HEK293 (cell line): Measurements from ENCODE around the gene CLEC16A.

Source experiments
- CTCF ChIA-PET: fragments of 350-600 bp; formaldehyde crosslinking; extraction: SDS; loops from one replicate; lab custom pipeline; 2021; ENCODE audit warnings: antibody characterized with exemption; lab: Yijun Ruan, JAX
- POLR2A ChIA-PET: fragments of 300-600 bp; formaldehyde crosslinking; extraction: SDS; loops from one replicate; lab custom pipeline; 2020; ENCODE audit warnings: antibody characterized with exemption, inconsistent platforms; lab: Yijun Ruan, JAX
- H3K27ac ChIP-seq: fragments of 200-500 bp; sonication (Bioruptor generic); 2 replicates; pipeline ENCODE4 v1.5.1; 2014; ENCODE audit warnings: low read depth, low read length, control low read depth, inconsistent platforms; ENCODE audit errors: extremely low read depth
- H3K36me3 ChIP-seq, 2 experiments: fragments of 200-500 bp in 1 of 2; sonication (Bioruptor generic) in 1 of 2; 1 replicate in 1 of 2; 2 replicates in 1 of 2; pipeline ENCODE4 v1.5.1; 2014 to 2017; ENCODE audit warnings: inconsistent platforms in 2 of 2, low read length in 2 of 2; ENCODE audit not compliant: control insufficient read depth in 2 of 2, insufficient read depth in 1 of 2
- H3K4me1 ChIP-seq: fragments of 200-500 bp; sonication (Bioruptor generic); 2 replicates; pipeline ENCODE4 v1.5.1; 2014; ENCODE audit warnings: mild to moderate bottlenecking, low read length, inconsistent platforms; ENCODE audit not compliant: control insufficient read depth, insufficient read depth
- H3K4me3 ChIP-seq: 2 replicates; pipeline ENCODE4 v1.5.1; 2011; ENCODE audit warnings: low read depth, mild to moderate bottlenecking, control low read depth, low read length, moderate library complexity
- H3K9me3 ChIP-seq: fragments of 200-500 bp; sonication (Bioruptor generic); 2 replicates; pipeline ENCODE4 v1.5.1; 2014; ENCODE audit warnings: low read depth, low read length, inconsistent platforms; ENCODE audit not compliant: control insufficient read depth, insufficient read depth
- GLI4 ChIP-seq: fragments of 450-650 bp; formaldehyde crosslinking; IDR thresholded peaks from 2 replicates; pipeline ENCODE4 v1.5.1; 2016; ENCODE audit warnings: missing biosample characterization, missing genetic modification characterization
- KLF9 ChIP-seq: fragments of 450-650 bp; formaldehyde crosslinking; IDR thresholded peaks from 2 replicates; pipeline ENCODE4 v1.5.1; 2016; ENCODE audit warnings: missing biosample characterization, missing genetic modification characterization, low read depth
- SCRT2 ChIP-seq: fragments of 450-650 bp; formaldehyde crosslinking; IDR thresholded peaks from 2 replicates; pipeline ENCODE4 v1.5.1; 2016; ENCODE audit warnings: missing biosample characterization, missing genetic modification characterization
- ZBTB20 ChIP-seq: fragments of 450-650 bp; formaldehyde crosslinking; IDR thresholded peaks from 2 replicates; pipeline ENCODE4 v1.5.1; 2016; ENCODE audit warnings: missing biosample characterization, missing genetic modification characterization
- ZIC2 ChIP-seq: fragments of 450-650 bp; formaldehyde crosslinking; IDR thresholded peaks from 2 replicates; pipeline ENCODE4 v1.5.1; 2016; ENCODE audit warnings: missing biosample characterization, missing genetic modification characterization
- ZNF214 ChIP-seq: fragments of 450-650 bp; formaldehyde crosslinking; IDR thresholded peaks from 2 replicates; pipeline ENCODE4 v1.5.1; 2017; ENCODE audit warnings: missing biosample characterization, mild to moderate bottlenecking, missing genetic modification characterization, borderline replicate concordance
- ZNF239 ChIP-seq: fragments of 450-650 bp; formaldehyde crosslinking; IDR thresholded peaks from 2 replicates; pipeline ENCODE4 v1.5.1; 2016; ENCODE audit warnings: missing biosample characterization, missing genetic modification characterization
- ZNF292 ChIP-seq: fragments of 450-650 bp; formaldehyde crosslinking; IDR thresholded peaks from 2 replicates; pipeline ENCODE4 v1.5.1; 2016; ENCODE audit warnings: low read depth, missing biosample characterization, missing genetic modification characterization, borderline replicate concordance
- ZNF335 ChIP-seq: fragments of 450-650 bp; formaldehyde crosslinking; conservative IDR thresholded peaks from 2 replicates; pipeline ENCODE4 v1.5.1; 2016; ENCODE audit warnings: missing biosample characterization, missing genetic modification characterization
- ZNF354C ChIP-seq: fragments of 450-650 bp; formaldehyde crosslinking; IDR thresholded peaks from 2 replicates; pipeline ENCODE4 v1.5.1; 2016; ENCODE audit warnings: missing biosample characterization, missing genetic modification characterization, low read depth, borderline replicate concordance
- ZNF391 ChIP-seq: fragments of 450-650 bp; formaldehyde crosslinking; IDR thresholded peaks from 2 replicates; pipeline ENCODE4 v1.5.1; 2016; ENCODE audit warnings: low read depth, missing biosample characterization, missing genetic modification characterization, borderline replicate concordance
- ZNF48 ChIP-seq: fragments of 450-650 bp; formaldehyde crosslinking; IDR thresholded peaks from 2 replicates; pipeline ENCODE4 v1.5.1; 2016; ENCODE audit warnings: missing biosample characterization, missing genetic modification characterization
- ZNF585B ChIP-seq: fragments of 450-650 bp; formaldehyde crosslinking; IDR thresholded peaks from 2 replicates; pipeline ENCODE4 v1.5.1; 2016; ENCODE audit warnings: missing biosample characterization, missing genetic modification characterization
- ZNF626 ChIP-seq: fragments of 450-650 bp; sonication (Bioruptor Pico); formaldehyde crosslinking; IDR thresholded peaks from 2 replicates; pipeline ENCODE4 v1.5.1; 2018; ENCODE audit warnings: missing biosample characterization, missing genetic modification characterization, inconsistent platforms
- ZNF654 ChIP-seq: fragments of 450-650 bp; formaldehyde crosslinking; IDR thresholded peaks from 2 replicates; pipeline ENCODE4 v1.5.1; 2016; ENCODE audit warnings: low read depth, missing biosample characterization, missing genetic modification characterization
- ZNF660 ChIP-seq: fragments of 450-650 bp; IDR thresholded peaks from 2 replicates; pipeline ENCODE4 v1.5.1; 2018; ENCODE audit warnings: missing biosample characterization, mild to moderate bottlenecking, missing genetic modification characterization
- ZNF792 ChIP-seq: fragments of 450-650 bp; formaldehyde crosslinking; IDR thresholded peaks from 2 replicates; pipeline ENCODE4 v1.5.1; 2016; ENCODE audit warnings: missing biosample characterization, missing genetic modification characterization
- ZSCAN16 ChIP-seq: fragments of 450-650 bp; formaldehyde crosslinking; IDR thresholded peaks from 2 replicates; pipeline ENCODE4 v1.5.1; 2016; ENCODE audit warnings: missing biosample characterization, missing genetic modification characterization
- TF ChIP-seq, protein P1 (sequence below): fragments of 450-650 bp; formaldehyde crosslinking; IDR thresholded peaks from 2 replicates; pipeline ENCODE4 v1.5.1; 2016; ENCODE audit warnings: missing biosample characterization, missing genetic modification characterization
- TF ChIP-seq, protein P2 (sequence below): fragments of 450-650 bp; IDR thresholded peaks from 2 replicates; pipeline ENCODE4 v1.5.1; 2018; ENCODE audit warnings: missing biosample characterization, mild to moderate bottlenecking, missing genetic modification characterization
- TF ChIP-seq, protein P3 (sequence below): sonication (generic); formaldehyde crosslinking; IDR thresholded peaks from 2 replicates; pipeline ENCODE4 v1.8.1; 2022; ENCODE audit warnings: mild to moderate bottlenecking, moderate library complexity, missing genetic modification reagents
- TF ChIP-seq, protein P4 (sequence below): fragments of 450-650 bp; formaldehyde crosslinking; IDR thresholded peaks from 2 replicates; pipeline ENCODE4 v1.5.1; 2016; ENCODE audit warnings: missing biosample characterization, missing genetic modification characterization
- TF ChIP-seq, protein P5 (sequence below): fragments of 450-650 bp; formaldehyde crosslinking; IDR thresholded peaks from 2 replicates; pipeline ENCODE4 v1.5.1; 2017; ENCODE audit warnings: missing biosample characterization, missing genetic modification characterization
- TF ChIP-seq, protein P6 (sequence below): fragments of 450-650 bp; formaldehyde crosslinking; IDR thresholded peaks from 2 replicates; pipeline ENCODE4 v1.5.1; 2016; ENCODE audit warnings: missing biosample characterization, missing genetic modification characterization
- TF ChIP-seq, protein P7 (sequence below): fragments of 450-650 bp; formaldehyde crosslinking; IDR thresholded peaks from 2 replicates; pipeline ENCODE4 v1.5.1; 2016; ENCODE audit warnings: missing biosample characterization, missing genetic modification characterization, borderline replicate concordance

The CLEC16A gene

DNA sequence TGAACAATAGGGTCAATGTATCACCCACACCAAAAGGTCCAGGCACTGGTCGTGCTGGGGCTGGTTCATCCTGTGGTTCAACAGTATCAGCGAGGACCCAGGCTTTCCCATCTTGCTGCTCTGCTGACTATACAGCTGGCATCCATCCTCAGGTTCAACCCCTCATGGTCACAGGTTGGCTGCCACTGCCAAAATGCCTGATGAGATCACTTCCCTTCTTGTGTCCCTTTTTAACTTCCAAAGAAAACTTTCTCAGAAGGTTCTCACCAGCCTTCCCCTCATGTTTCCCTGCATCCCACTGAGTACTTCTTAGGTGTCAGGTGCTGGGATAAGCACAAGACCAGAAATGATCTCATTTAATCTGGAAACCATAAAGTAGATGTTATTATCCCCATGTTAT is 25.7 kb downstream of the CLEC16A start (continued):
- TF ChIP-seq ZNF792 (tag by site-specific recombination) (no peak), ZNF585B (tag by site-specific recombination) (no peak), GLI4 (tag by site-specific recombination) (no peak), ZSCAN16 (no peak)
- TF ChIP-seq, protein P1, sequence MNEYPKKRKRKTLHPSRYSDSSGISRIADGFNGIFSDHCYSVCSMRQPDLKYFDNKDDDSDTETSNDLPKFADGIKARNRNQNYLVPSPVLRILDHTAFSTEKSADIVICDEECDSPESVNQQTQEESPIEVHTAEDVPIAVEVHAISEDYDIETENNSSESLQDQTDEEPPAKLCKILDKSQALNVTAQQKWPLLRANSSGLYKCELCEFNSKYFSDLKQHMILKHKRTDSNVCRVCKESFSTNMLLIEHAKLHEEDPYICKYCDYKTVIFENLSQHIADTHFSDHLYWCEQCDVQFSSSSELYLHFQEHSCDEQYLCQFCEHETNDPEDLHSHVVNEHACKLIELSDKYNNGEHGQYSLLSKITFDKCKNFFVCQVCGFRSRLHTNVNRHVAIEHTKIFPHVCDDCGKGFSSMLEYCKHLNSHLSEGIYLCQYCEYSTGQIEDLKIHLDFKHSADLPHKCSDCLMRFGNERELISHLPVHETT (tag by site-specific recombination): no peak
- TF ChIP-seq, all 188 proteins: peak for 0

DNA sequence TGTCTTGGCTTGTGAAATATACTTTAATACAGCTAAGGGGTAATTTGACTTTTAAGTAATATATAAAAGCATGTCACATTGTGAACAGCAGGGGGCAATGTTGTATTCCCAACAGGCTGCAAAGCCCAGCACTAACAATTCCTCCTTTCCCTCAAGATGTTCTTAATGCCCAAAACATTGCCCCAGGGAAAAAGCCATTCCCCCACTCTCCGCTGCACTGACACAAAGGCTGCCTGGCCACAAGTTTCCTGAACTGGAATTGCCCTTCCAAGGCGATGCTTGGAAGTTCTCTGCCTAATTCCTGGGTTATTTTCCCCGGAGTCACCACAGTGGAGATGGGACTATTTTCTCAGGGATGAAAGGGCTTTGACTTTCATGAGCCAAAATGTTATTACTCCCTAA is 27.2 kb downstream of the CLEC16A start:
- Histone ChIP-seq H3K9me3 (no peaks in the 10 kb centered on the region), H3K36me3 (peaks cover 5 to 49% of the 10 kb centered on the region in 2 experiments; a peak in 2 of 3 replicates), H3K4me3 (no peak overlapping the region), H3K4me1 (peaks cover 2% of the 10 kb centered on the region), H3K27ac (no peak overlapping the region)
- ChIA-PET POLR2A (interaction anchor here (1.0 kb wide), 1 partner anchor 284 kb away, joined by 19 read pairs; the partner anchor contains the start of gene SOCS1), CTCF (interaction anchor here (0.6 to 3.3 kb wide), 21 partner anchors 9 to 689 kb away, joined by 3 to 32 read pairs (median 4); partner anchors contain the start of gene SOCS1)
- no peak for TF ChIP-seq ZNF391 (tag by site-specific recombination)
- TF ChIP-seq, protein P2, sequence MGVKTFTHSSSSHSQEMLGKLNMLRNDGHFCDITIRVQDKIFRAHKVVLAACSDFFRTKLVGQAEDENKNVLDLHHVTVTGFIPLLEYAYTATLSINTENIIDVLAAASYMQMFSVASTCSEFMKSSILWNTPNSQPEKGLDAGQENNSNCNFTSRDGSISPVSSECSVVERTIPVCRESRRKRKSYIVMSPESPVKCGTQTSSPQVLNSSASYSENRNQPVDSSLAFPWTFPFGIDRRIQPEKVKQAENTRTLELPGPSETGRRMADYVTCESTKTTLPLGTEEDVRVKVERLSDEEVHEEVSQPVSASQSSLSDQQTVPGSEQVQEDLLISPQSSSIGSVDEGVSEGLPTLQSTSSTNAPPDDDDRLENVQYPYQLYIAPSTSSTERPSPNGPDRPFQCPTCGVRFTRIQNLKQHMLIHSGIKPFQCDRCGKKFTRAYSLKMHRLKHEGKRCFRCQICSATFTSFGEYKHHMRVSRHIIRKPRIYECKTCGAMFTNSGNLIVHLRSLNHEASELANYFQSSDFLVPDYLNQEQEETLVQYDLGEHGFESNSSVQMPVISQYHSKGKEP: no peak
- TF ChIP-seq KLF9 (tag by site-specific recombination): no peak
- TF ChIP-seq ZNF48 (tag by site-specific recombination): no peak
- no peak for TF ChIP-seq ZNF335
- TF ChIP-seq, protein P3, sequence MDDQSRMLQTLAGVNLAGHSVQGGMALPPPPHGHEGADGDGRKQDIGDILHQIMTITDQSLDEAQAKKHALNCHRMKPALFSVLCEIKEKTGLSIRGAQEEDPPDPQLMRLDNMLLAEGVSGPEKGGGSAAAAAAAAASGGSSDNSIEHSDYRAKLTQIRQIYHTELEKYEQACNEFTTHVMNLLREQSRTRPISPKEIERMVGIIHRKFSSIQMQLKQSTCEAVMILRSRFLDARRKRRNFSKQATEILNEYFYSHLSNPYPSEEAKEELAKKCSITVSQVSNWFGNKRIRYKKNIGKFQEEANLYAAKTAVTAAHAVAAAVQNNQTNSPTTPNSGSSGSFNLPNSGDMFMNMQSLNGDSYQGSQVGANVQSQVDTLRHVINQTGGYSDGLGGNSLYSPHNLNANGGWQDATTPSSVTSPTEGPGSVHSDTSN (CRISPR knock-in tag): no peak
- peak; percentile 64; the same call in 1 of the 2 replicates for TF ChIP-seq ZNF660 (tag by site-specific recombination)
- TF ChIP-seq ZNF214 (tag by site-specific recombination): no peak
- TF ChIP-seq ZNF626 (tag by site-specific recombination): no peak
- TF ChIP-seq, protein P4, sequence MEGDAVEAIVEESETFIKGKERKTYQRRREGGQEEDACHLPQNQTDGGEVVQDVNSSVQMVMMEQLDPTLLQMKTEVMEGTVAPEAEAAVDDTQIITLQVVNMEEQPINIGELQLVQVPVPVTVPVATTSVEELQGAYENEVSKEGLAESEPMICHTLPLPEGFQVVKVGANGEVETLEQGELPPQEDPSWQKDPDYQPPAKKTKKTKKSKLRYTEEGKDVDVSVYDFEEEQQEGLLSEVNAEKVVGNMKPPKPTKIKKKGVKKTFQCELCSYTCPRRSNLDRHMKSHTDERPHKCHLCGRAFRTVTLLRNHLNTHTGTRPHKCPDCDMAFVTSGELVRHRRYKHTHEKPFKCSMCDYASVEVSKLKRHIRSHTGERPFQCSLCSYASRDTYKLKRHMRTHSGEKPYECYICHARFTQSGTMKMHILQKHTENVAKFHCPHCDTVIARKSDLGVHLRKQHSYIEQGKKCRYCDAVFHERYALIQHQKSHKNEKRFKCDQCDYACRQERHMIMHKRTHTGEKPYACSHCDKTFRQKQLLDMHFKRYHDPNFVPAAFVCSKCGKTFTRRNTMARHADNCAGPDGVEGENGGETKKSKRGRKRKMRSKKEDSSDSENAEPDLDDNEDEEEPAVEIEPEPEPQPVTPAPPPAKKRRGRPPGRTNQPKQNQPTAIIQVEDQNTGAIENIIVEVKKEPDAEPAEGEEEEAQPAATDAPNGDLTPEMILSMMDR: peak; percentile 68
- no peak for TF ChIP-seq ZNF292
- no peak for TF ChIP-seq ZIC2 (tag by site-specific recombination)
- TF ChIP-seq ZBTB20 (tag by site-specific recombination): no peak
- TF ChIP-seq, protein P5, sequence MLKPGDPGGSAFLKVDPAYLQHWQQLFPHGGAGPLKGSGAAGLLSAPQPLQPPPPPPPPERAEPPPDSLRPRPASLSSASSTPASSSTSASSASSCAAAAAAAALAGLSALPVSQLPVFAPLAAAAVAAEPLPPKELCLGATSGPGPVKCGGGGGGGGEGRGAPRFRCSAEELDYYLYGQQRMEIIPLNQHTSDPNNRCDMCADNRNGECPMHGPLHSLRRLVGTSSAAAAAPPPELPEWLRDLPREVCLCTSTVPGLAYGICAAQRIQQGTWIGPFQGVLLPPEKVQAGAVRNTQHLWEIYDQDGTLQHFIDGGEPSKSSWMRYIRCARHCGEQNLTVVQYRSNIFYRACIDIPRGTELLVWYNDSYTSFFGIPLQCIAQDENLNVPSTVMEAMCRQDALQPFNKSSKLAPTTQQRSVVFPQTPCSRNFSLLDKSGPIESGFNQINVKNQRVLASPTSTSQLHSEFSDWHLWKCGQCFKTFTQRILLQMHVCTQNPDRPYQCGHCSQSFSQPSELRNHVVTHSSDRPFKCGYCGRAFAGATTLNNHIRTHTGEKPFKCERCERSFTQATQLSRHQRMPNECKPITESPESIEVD (tag by site-specific recombination): no peak
- no peak for TF ChIP-seq ZNF239
- no peak for TF ChIP-seq ZNF354C (tag by site-specific recombination)
- TF ChIP-seq ZNF792 (tag by site-specific recombination): no peak
- no peak for TF ChIP-seq GLI4 (tag by site-specific recombination)
- TF ChIP-seq, protein P6, sequence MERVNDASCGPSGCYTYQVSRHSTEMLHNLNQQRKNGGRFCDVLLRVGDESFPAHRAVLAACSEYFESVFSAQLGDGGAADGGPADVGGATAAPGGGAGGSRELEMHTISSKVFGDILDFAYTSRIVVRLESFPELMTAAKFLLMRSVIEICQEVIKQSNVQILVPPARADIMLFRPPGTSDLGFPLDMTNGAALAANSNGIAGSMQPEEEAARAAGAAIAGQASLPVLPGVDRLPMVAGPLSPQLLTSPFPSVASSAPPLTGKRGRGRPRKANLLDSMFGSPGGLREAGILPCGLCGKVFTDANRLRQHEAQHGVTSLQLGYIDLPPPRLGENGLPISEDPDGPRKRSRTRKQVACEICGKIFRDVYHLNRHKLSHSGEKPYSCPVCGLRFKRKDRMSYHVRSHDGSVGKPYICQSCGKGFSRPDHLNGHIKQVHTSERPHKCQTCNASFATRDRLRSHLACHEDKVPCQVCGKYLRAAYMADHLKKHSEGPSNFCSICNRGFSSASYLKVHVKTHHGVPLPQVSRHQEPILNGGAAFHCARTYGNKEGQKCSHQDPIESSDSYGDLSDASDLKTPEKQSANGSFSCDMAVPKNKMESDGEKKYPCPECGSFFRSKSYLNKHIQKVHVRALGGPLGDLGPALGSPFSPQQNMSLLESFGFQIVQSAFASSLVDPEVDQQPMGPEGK (tag by site-specific recombination): peak; percentile 12; the same call in 1 of the 2 replicates
- TF ChIP-seq, protein P7, sequence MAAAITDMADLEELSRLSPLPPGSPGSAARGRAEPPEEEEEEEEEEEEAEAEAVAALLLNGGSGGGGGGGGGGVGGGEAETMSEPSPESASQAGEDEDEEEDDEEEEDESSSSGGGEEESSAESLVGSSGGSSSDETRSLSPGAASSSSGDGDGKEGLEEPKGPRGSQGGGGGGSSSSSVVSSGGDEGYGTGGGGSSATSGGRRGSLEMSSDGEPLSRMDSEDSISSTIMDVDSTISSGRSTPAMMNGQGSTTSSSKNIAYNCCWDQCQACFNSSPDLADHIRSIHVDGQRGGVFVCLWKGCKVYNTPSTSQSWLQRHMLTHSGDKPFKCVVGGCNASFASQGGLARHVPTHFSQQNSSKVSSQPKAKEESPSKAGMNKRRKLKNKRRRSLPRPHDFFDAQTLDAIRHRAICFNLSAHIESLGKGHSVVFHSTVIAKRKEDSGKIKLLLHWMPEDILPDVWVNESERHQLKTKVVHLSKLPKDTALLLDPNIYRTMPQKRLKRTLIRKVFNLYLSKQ (tag by site-specific recombination): no peak
- peak; percentile 85 for TF ChIP-seq ZNF654 (tag by site-specific recombination)
- no peak for TF ChIP-seq SCRT2 (tag by site-specific recombination)
